PC-3 (cell line): Measurements from ENCODE around the gene IFT57. TPM values are rescaled to one million over a fixed set of nuclear protein-coding genes. Genes with fewer than 3 reads are reported as not detected.

Experiments
- ATAC-seq: fragments of 200-7000 bp; cut with Tn5 transposase; 2 replicates; pipeline ENCODE4 v1.9.1; 2020; ENCODE audit warnings: mild to moderate bottlenecking, moderate library complexity
- BruUV-seq: library from RNA; stranded (reverse); fragments of 400-500 nt; replicated peaks from 2 replicates; lab custom pipeline; 2021; lab: Mats Ljungman, UMichigan
- CTCF ChIA-PET: fragments of 300-600 bp; sonication (Branson Sonifier 250); formaldehyde crosslinking; loops from one replicate; lab custom pipeline; 2022; ENCODE audit warnings: antibody characterized with exemption; lab: Charles Lee
- POLR2A ChIA-PET: fragments of 300-600 bp; sonication (Branson Sonifier 250); formaldehyde crosslinking; loops from one replicate; lab custom pipeline; 2022; ENCODE audit warnings: antibody characterized with exemption; ENCODE audit not compliant: unreplicated experiment; lab: Charles Lee
- DNase-seq: peaks from one replicate; pipeline ENCODE4 v3.0.0-alpha.2; 2015
- H2AFZ ChIP-seq: fragments of 300-600 bp; sonication (generic); 2 replicates; pipeline ENCODE4 v1.6.0; 2016; ENCODE audit warnings: antibody characterized with exemption, low read length
- H3F3A ChIP-seq: fragments of 300-600 bp; sonication (generic); one replicate; pipeline ENCODE4 v1.6.0; 2017; ENCODE audit warnings: antibody characterized with exemption, low read length, control low read depth, mild to moderate bottlenecking; ENCODE audit not compliant: unreplicated experiment
- H3K27ac ChIP-seq: fragments of 300-600 bp; sonication (generic); 2 replicates; pipeline ENCODE4 v1.5.1; 2016; ENCODE audit warnings: mild to moderate bottlenecking, low read length
- H3K27me3 ChIP-seq: fragments of 300-600 bp; sonication (generic); 2 replicates; pipeline ENCODE4 v1.6.1; 2016; ENCODE audit warnings: low read length, mixed read lengths
- H3K36me3 ChIP-seq: fragments of 300-600 bp; sonication (generic); 2 replicates; pipeline ENCODE4 v1.6.1; 2016; ENCODE audit warnings: low read depth, mixed run types, low read length, mixed read lengths
- H3K4me1 ChIP-seq: fragments of 300-600 bp; sonication (generic); 2 replicates; pipeline ENCODE4 v1.5.1; 2016; ENCODE audit warnings: low read length; ENCODE audit not compliant: insufficient read depth
- H3K4me2 ChIP-seq: fragments of 300-600 bp; sonication (generic); 2 replicates; pipeline ENCODE4 v1.6.0; 2016; ENCODE audit warnings: low read length
- H3K4me3 ChIP-seq: fragments of 300-600 bp; sonication (generic); 2 replicates; pipeline ENCODE4 v1.5.1; 2016; ENCODE audit warnings: mild to moderate bottlenecking, low read length, mixed read lengths
- H3K79me2 ChIP-seq: fragments of 300-600 bp; sonication (generic); 2 replicates; pipeline ENCODE4 v1.6.1; 2017; ENCODE audit warnings: low read length, mixed read lengths
- H3K9ac ChIP-seq: fragments of 300-600 bp; sonication (generic); 2 replicates; pipeline ENCODE4 v1.6.0; 2016; ENCODE audit warnings: mild to moderate bottlenecking, low read length
- H3K9me2 ChIP-seq: fragments of 300-600 bp; sonication (generic); replicated peaks from 2 replicates; pipeline ENCODE4 v1.6.1; 2016; ENCODE audit warnings: mixed run types, low read length, mixed read lengths
- H3K9me3 ChIP-seq: fragments of 300-600 bp; sonication (generic); 2 replicates; pipeline ENCODE4 v1.6.1; 2016; ENCODE audit warnings: low read length, mixed read lengths
- H4K20me1 ChIP-seq: fragments of 300-600 bp; sonication (generic); 2 replicates; pipeline ENCODE4 v1.6.1; 2016; ENCODE audit warnings: low read length, mixed read lengths
- EZH2 ChIP-seq: fragments of 300-600 bp; sonication (generic); IDR thresholded peaks from one replicate; pipeline ENCODE4 v1.6.1; 2017; ENCODE audit warnings: antibody characterized with exemption, mild to moderate bottlenecking, low read length; ENCODE audit not compliant: unreplicated experiment
- EZH2phosphoT487 ChIP-seq: fragments of 300-600 bp; sonication (generic); IDR thresholded peaks from 2 replicates; pipeline ENCODE4 v1.6.1; 2018; ENCODE audit warnings: mild to moderate bottlenecking, antibody characterized with exemption, low read length, borderline replicate concordance
- intact Hi-C: fragments of 100-400 bp; cut with micrococcal nuclease; formaldehyde crosslinking; loops from 2 replicates; pipeline ENCODE4 v1.9.0; 2023
- total RNA-seq: library from RNA; depleted of rRNA; stranded (reverse); fragments of >200 nt; gene quantifications from 2 replicates; pipeline ENCODE4 v1.2.3, GENCODE V29; 2014
- TF ChIP-seq, protein P1 (sequence below): fragments of 300-600 bp; sonication (generic); conservative IDR thresholded peaks from 2 replicates; pipeline ENCODE4 v1.5.1; 2017; ENCODE audit warnings: antibody characterized with exemption, low read depth, mild to moderate bottlenecking, low read length

The IFT57 gene
- total RNA-seq, 1 experiment from 2014 or later, result 54.0 TPM

- no peaks in the 10 kb centered on the region for H3K27me3 ChIP-seq
- intact Hi-C loops, result no loop called here
- CTCF ChIA-PET, result no interaction called here
- no peaks in the 10 kb centered on the region for H3K79me2 ChIP-seq
- H3K27ac ChIP-seq, result no peak overlapping the region
- no peak overlapping the region for H3K4me2 ChIP-seq
- no peaks in the 10 kb centered on the region for H3K9me2 ChIP-seq
- POLR2A ChIA-PET, result interaction anchor here (0.6 kb wide), 1 partner anchor 29 kb away, joined by 5 read pairs; no protein-coding TSS in a partner anchor
- H3K4me1 ChIP-seq, result peaks cover 9% of the 10 kb centered on the region
- H3K9ac ChIP-seq, result no peak overlapping the region
- BruUV-seq, result no TSS peak
- H4K20me1 ChIP-seq, result no peaks in the 10 kb centered on the region
- H3K4me3 ChIP-seq, result no peak overlapping the region
- no peaks in the 10 kb centered on the region for H3K9me3 ChIP-seq
- H3K36me3 ChIP-seq, result no peaks in the 10 kb centered on the region
- TF ChIP-seq EZH2phosphoT487, result no peak
- no peak for TF ChIP-seq EZH2
- TF ChIP-seq, protein P1, sequence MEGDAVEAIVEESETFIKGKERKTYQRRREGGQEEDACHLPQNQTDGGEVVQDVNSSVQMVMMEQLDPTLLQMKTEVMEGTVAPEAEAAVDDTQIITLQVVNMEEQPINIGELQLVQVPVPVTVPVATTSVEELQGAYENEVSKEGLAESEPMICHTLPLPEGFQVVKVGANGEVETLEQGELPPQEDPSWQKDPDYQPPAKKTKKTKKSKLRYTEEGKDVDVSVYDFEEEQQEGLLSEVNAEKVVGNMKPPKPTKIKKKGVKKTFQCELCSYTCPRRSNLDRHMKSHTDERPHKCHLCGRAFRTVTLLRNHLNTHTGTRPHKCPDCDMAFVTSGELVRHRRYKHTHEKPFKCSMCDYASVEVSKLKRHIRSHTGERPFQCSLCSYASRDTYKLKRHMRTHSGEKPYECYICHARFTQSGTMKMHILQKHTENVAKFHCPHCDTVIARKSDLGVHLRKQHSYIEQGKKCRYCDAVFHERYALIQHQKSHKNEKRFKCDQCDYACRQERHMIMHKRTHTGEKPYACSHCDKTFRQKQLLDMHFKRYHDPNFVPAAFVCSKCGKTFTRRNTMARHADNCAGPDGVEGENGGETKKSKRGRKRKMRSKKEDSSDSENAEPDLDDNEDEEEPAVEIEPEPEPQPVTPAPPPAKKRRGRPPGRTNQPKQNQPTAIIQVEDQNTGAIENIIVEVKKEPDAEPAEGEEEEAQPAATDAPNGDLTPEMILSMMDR, result no peak
- no peaks in the 10 kb centered on the region for H3F3A ChIP-seq
- ATAC-seq (no peak), DNase-seq (no peak)
- no peak overlapping the region for H2AFZ ChIP-seq
Measured at GRCh38 chr3:108125550-108126071, 96.6 kb downstream of the IFT57 start.

GRCh38 chr3:108125153-108125543 is 97.1 kb downstream of the IFT57 start:
- H3K9ac ChIP-seq, result no peak overlapping the region
- no peaks in the 10 kb centered on the region for H4K20me1 ChIP-seq
- peaks cover 4% of the 10 kb centered on the region for H3K4me1 ChIP-seq
- ChIA-PET CTCF (no interaction called here), POLR2A (no interaction called here)
- no peak overlapping the region for H3K4me2 ChIP-seq
- no peaks in the 10 kb centered on the region for H3K27me3 ChIP-seq
- no peaks in the 10 kb centered on the region for H3K36me3 ChIP-seq
- DNase-seq (no peak), ATAC-seq (no peak)
- H3K79me2 ChIP-seq, result no peaks in the 10 kb centered on the region
- H2AFZ ChIP-seq, result no peak overlapping the region
- no TSS peak for BruUV-seq
- H3K27ac ChIP-seq, result no peak overlapping the region
- no peaks in the 10 kb centered on the region for H3F3A ChIP-seq
- no peak overlapping the region for H3K4me3 ChIP-seq
- H3K9me3 ChIP-seq, result no peaks in the 10 kb centered on the region
- TF ChIP-seq EZH2 (no peak), EZH2phosphoT487 (no peak)
- TF ChIP-seq, protein P1, result no peak
- no peaks in the 10 kb centered on the region for H3K9me2 ChIP-seq
- intact Hi-C loops, result no loop called here

DNA sequence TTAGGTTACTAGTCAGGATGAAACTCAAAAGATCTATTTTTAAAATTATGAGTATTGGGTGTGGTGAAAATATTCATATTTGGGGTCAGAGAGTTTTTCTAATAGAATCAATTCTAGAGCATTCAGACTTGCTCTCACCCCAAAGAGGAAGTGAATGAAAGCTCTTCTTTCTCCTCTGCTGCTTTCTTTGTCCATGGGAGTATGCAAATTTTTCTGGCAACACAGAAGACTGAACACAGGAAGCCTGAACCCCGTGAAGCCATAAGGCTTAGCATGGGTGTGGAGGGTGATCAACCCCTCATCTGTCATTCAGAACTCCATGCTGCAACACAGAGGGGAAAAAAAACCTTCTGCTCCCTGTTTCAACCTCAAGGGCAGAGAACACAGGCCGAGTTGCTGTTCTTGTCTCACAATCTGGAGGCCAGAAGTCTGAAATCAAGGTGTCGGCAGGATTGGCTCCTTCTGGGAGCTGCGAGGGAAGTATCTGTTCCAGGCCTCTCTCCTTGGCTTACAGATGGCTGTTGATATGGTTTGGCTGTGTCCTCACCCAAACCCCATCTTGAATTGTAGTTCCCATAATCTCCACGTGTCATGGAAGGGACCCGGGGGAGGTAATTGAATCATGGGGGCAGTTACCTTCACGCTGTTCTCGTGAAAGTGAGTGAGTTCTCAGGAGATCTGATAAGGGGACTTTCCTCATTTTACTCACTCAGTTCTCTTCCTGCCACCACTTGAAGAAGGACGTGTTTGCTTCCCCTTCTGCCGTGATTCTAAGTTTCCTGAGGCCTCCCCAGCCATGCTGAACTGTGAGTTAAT is 97.7 kb downstream of the IFT57 start:
- Histone ChIP-seq H3K9ac (no peak overlapping the region), H3K4me3 (no peak overlapping the region), H2AFZ (no peak overlapping the region), H4K20me1 (no peaks in the 10 kb centered on the region), H3K79me2 (no peaks in the 10 kb centered on the region), H3K36me3 (no peaks in the 10 kb centered on the region), H3K9me3 (no peaks in the 10 kb centered on the region), H3K27me3 (no peaks in the 10 kb centered on the region), H3F3A (no peaks in the 10 kb centered on the region), H3K4me1 (no peaks in the 10 kb centered on the region), H3K9me2 (no peaks in the 10 kb centered on the region), H3K4me2 (no peak overlapping the region), H3K27ac (no peak overlapping the region)
- TF ChIP-seq EZH2 (no peak), EZH2phosphoT487 (no peak)
- TF ChIP-seq, protein P1, result no peak
- ATAC-seq (no peak), DNase-seq (no peak)
- POLR2A ChIA-PET, result no interaction called here
- intact Hi-C loops, result no loop called here
- CTCF ChIA-PET, result no interaction called here
- BruUV-seq, result no TSS peak
